Uterus (tissue), 4 donors: ENCODE data around the gene RALGPS1. TPM values are rescaled to one million over a fixed set of nuclear protein-coding genes. Genes with fewer than 3 reads are reported as not detected.
A peak's percentile ranks its signal among the peaks of the same experiment; 100 is the strongest.

ENCODE experiments used
- DNase-seq, 2 donors: peaks; one replicate each; pipeline ENCODE4 v3.0.0-alpha.2; 2019 to 2020
- H3K27ac ChIP-seq, 2 donors: fragments of 200-600 bp; sonication (generic); 1 replicate in 1 of 2; 2 replicates in 1 of 2; pipeline ENCODE4 v1.5.1; 2016 to 2018
- H3K27me3 ChIP-seq, 2 donors: fragments of 200-600 bp; sonication (generic); one replicate each; pipeline ENCODE4 v1.5.1; 2018 to 2019; ENCODE audit warnings: control low read depth in 1 of 2
- H3K36me3 ChIP-seq, 2 donors: fragments of 200-600 bp; sonication (generic); one replicate each; pipeline ENCODE4 v1.5.1; 2019; ENCODE audit warnings: control low read depth in 1 of 2
- H3K4me1 ChIP-seq, 2 donors: fragments of 200-600 bp; sonication (generic); one replicate each; pipeline ENCODE4 v1.5.1; 2018 to 2019; ENCODE audit warnings: control low read depth in 1 of 2
- H3K4me3 ChIP-seq, 2 donors: fragments of 200-600 bp; sonication (generic); 1 replicate in 1 of 2; 2 replicates in 1 of 2; pipeline ENCODE4 v1.5.1; 2018 to 2019; ENCODE audit warnings: mild to moderate bottlenecking in 1 of 2
- H3K9me3 ChIP-seq, 2 donors: fragments of 200-600 bp; sonication (generic); one replicate each; pipeline ENCODE4 v1.5.1; 2019; ENCODE audit warnings: control low read depth in 1 of 2
- POLR2A ChIP-seq, 2 donors: fragments of 450-650 bp; IDR thresholded peaks; one replicate each; pipeline ENCODE4 v1.6.1; 2016; ENCODE audit warnings: antibody characterized with exemption in 2 of 2, mild to moderate bottlenecking in 1 of 2, moderate library complexity in 1 of 2
- intact Hi-C: fragments of 100-400 bp; cut with DNase I; formaldehyde crosslinking; loops from one replicate; pipeline ENCODE4 v1.15.1; 2023; ENCODE audit warnings: low total_unique reads
- total RNA-seq, 4 donors: library from RNA; depleted of rRNA in 3 of 4; stranded (reverse); fragments of >200 nt in 3 of 4; gene quantifications; one replicate each; pipeline versions ENCODE4 v1.1.0 to v1.2.4, GENCODE V29; 2014 to 2023
- TF ChIP-seq, protein P1 (sequence below), 4 experiments: fragments of 200-600 bp in 2 of 4; fragments of 450-650 bp in 2 of 4; sonication (generic) in 2 of 4; IDR thresholded peaks; one replicate each; pipeline ENCODE4 v1.5.1; 2016 to 2019; ENCODE audit warnings: antibody characterized with exemption in 4 of 4, mild to moderate bottlenecking in 2 of 4, moderate library complexity in 1 of 4
- donor health status: DM: yes; HTN: yes; CAD: no.

RALGPS1 gene
- total RNA-seq, 4 donors from 2014 or later = 8.5 to 16.7 (median 14.5) TPM

DNA sequence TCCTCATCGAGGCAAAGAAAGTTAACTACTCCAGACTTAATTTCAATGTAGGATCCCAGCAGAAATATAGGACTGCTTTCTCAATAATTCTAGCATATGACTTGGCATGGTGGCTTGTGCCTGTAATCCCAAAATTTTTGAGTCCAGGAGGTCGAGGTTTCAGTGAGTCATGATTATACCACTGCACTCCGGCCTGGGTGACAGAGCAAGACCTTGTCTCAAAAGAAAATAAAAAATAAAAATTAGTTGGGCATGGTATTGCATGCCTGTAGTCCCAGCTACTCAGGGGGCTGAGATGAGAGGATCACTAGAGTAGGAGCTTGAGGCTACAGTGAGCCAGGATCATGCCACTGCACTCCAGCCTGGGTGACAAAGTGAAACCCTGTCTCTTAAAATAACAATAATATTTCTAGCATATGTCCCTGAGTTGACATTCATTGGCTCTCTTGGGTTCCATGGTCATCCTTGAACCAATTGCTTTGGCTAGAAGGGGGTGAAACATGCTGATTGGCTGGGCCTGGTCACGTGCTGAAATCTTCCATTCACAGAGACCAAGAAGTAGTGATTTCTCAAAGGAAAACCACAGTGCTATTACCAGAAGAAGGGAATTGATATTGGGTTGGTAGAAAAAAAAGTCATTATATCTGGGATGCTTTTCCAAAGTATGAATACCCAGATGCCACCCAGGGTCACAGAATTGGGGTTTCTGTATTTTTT is 318.4 kb downstream of the RALGPS1 start:
- H3K4me3 ChIP-seq = no peak overlapping the region
- H3K27ac ChIP-seq = peak overlapping the region; percentile 69 to 83
- intact Hi-C loops = no loop called here
- TF ChIP-seq, protein P1, sequence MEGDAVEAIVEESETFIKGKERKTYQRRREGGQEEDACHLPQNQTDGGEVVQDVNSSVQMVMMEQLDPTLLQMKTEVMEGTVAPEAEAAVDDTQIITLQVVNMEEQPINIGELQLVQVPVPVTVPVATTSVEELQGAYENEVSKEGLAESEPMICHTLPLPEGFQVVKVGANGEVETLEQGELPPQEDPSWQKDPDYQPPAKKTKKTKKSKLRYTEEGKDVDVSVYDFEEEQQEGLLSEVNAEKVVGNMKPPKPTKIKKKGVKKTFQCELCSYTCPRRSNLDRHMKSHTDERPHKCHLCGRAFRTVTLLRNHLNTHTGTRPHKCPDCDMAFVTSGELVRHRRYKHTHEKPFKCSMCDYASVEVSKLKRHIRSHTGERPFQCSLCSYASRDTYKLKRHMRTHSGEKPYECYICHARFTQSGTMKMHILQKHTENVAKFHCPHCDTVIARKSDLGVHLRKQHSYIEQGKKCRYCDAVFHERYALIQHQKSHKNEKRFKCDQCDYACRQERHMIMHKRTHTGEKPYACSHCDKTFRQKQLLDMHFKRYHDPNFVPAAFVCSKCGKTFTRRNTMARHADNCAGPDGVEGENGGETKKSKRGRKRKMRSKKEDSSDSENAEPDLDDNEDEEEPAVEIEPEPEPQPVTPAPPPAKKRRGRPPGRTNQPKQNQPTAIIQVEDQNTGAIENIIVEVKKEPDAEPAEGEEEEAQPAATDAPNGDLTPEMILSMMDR (IDR thresholded peaks at IDR 0.05) = no peak
- TF ChIP-seq POLR2A (IDR thresholded peaks at IDR 0.05) = no peak
- H3K9me3 ChIP-seq = no peaks in the 10 kb centered on the region
- no peaks in the 10 kb centered on the region for H3K36me3 ChIP-seq
- H3K4me1 ChIP-seq = peaks cover 0 to 11% of the 10 kb centered on the region in 2 donors
- H3K27me3 ChIP-seq = no peaks in the 10 kb centered on the region
- DNase-seq = no peak

DNA sequence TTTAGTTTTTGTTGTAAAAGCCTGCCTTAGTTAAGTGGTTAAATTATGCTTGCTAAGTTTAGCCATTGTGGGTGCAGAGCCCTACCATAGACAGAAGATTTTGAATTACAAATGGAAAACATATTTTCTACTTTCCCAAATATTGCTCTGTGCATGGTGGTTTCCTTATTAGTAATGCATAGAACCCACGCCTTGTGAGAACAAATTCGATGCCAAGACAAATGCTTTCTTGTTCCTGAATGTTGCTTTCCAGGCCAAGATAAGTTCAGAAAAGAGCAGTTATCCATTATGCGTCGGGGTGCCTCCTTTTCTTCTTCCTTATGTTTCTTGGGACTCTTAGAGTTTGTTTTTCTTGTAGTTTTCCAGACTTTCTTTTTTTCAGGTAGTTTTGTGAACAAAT is 319.0 kb downstream of the RALGPS1 start:
- Histone ChIP-seq H3K27me3 (no peaks in the 10 kb centered on the region), H3K27ac (peak overlapping the region; percentile 69 to 83), H3K36me3 (no peaks in the 10 kb centered on the region), H3K4me3 (no peak overlapping the region), H3K9me3 (no peaks in the 10 kb centered on the region), H3K4me1 (peaks cover 0 to 11% of the 10 kb centered on the region in 2 donors)
- TF ChIP-seq POLR2A (IDR thresholded peaks at IDR 0.05) = no peak
- TF ChIP-seq, protein P1 (IDR thresholded peaks at IDR 0.05) = no peak
- intact Hi-C loops = no loop called here
- DNase-seq = no peak

DNA sequence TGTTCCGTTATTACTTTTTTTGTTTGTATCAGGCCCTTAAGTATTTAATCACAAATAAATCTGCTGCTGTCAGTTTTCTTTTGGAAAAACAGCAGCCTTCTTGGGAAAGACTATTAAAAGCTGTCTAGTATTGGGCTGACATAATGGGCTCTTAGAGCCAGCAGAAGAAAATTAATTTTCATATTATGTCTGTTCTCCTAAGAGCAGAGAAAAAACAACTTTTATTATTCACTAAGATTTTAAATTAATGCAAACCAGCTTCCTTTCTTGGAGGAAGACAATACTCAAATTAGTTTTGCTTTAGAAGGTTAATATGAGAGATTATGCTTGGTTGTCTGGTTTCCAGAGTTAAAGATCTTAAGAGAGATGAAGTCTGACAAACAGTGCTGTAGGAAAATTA is 319.4 kb downstream of the RALGPS1 start:
- no peaks in the 10 kb centered on the region for H3K27me3 ChIP-seq
- no peak for TF ChIP-seq POLR2A (IDR thresholded peaks at IDR 0.05)
- TF ChIP-seq, protein P1 (IDR thresholded peaks at IDR 0.05) = no peak
- H3K4me1 ChIP-seq = peaks cover 0 to 11% of the 10 kb centered on the region in 2 donors
- H3K9me3 ChIP-seq = no peaks in the 10 kb centered on the region
- peak overlapping the region; percentile 69 to 83 for H3K27ac ChIP-seq
- no peak for DNase-seq
- intact Hi-C loops = no loop called here
- no peak overlapping the region for H3K4me3 ChIP-seq
- H3K36me3 ChIP-seq = no peaks in the 10 kb centered on the region

DNA sequence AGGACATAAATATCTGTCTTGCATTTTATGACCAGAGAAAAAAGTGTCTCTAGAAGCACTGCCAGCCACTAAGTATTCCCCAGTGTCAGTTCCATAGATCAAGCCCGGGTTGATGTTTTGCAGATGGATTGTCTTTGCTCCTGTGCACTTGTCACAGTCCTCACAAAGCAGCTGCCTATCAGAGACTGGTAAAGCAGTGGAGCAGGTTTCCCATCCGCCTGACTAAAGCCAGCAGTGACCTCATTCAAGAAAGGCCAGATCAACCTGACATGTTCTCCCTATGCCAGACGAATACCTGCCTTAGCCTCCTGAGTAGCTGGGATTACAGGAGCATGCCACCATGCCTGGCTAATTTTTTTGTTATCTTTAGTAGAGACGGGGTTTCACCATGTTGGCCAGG is 323.2 kb downstream of the RALGPS1 start:
- intact Hi-C loops = no loop called here
- Histone ChIP-seq H3K4me1 (peaks cover 0 to 10% of the 10 kb centered on the region in 2 donors), H3K36me3 (no peaks in the 10 kb centered on the region), H3K9me3 (no peaks in the 10 kb centered on the region), H3K4me3 (no peak overlapping the region), H3K27me3 (no peaks in the 10 kb centered on the region), H3K27ac (no peak overlapping the region)
- TF ChIP-seq POLR2A (IDR thresholded peaks at IDR 0.05) = no peak
- TF ChIP-seq, protein P1 (IDR thresholded peaks at IDR 0.05) = no peak
- no peak for DNase-seq

DNA sequence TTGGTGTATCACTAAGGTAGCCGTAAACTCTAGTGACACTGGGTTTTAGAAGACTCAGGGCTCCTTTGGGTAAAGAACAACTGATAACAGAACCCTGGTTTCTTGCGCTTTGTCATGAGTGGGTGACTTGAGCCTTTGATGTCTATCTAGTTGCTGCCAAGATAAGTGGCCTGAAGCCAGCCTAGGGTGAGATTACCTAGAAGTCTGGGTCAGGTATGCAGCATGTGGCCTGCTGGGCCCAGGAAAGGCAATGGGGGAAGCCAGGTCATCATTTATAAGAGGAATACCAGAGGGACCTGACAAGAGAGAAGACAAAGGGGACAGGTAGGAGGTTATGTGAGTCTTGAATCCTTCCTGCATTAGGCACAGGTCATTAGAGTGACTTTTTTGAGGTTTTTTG is 326.8 kb downstream of the RALGPS1 start:
- Histone ChIP-seq H3K4me1 (no peaks in the 10 kb centered on the region), H3K9me3 (no peaks in the 10 kb centered on the region), H3K27ac (no peak overlapping the region), H3K27me3 (no peaks in the 10 kb centered on the region), H3K36me3 (no peaks in the 10 kb centered on the region), H3K4me3 (no peak overlapping the region)
- DNase-seq = no peak
- TF ChIP-seq POLR2A (IDR thresholded peaks at IDR 0.05) = no peak
- TF ChIP-seq, protein P1 (IDR thresholded peaks at IDR 0.05) = no peak
- intact Hi-C loops = no loop called here
